Measurements from ENCODE around the gene AMH. TPM values are rescaled to one million over a fixed set of nuclear protein-coding genes. Genes with fewer than 3 reads are reported as not detected.

AMH gene
- total RNA-seq, 1 experiment from 2014 or later, result 1.9 TPM

DNA sequence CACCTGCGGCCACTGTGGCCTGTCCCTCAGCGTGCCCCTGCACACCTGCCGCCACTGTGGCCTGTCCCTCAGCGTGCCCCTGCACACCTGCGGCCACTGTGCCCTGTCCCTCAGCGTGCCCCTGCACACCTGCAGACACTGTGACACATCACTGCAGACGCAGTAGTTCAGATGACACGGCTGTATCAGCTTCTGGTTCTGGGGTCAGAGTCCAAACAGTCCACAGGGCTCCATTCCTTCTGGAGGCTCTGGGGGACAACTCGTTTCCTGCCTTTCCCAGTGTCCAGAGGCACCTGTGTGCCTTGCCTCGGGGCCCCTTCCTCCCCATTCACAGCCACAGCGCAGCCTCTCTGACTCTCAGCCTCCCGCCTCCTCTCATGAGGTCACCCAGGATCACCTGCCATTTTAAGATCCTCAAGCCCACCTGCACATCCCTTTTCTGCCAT is 7.0 kb upstream of the AMH start:
- H3K4me2 ChIP-seq (ENCODE audit: low read depth, low read length, poor library complexity, severe bottlenecking), result no peak overlapping the region
- no peaks in the 10 kb centered on the region for H3K9me2 ChIP-seq (replicated peaks; ENCODE audit: insufficient read depth, low read length)
- no peak for DNase-seq
- no peak overlapping the region for H3K4me3 ChIP-seq (ENCODE audit: low read length)
- H3K4me1 ChIP-seq (ENCODE audit: low read length), result peaks cover 23% of the 10 kb centered on the region
- no peak overlapping the region for H2AFZ ChIP-seq (ENCODE audit: low read length)
- H3K27me3 ChIP-seq (ENCODE audit: low read length), result no peaks in the 10 kb centered on the region
- H3K36me3 ChIP-seq (ENCODE audit: insufficient read depth, low read length), result peaks cover 18% of the 10 kb centered on the region
- H3K79me2 ChIP-seq (ENCODE audit: low read length), result peaks cover 62% of the 10 kb centered on the region
- H4K20me1 ChIP-seq (ENCODE audit: insufficient read depth, low read depth, low read length), result peaks cover 53% of the 10 kb centered on the region
- H3K9me3 ChIP-seq (ENCODE audit: low read length), result no peaks in the 10 kb centered on the region
- H3K9ac ChIP-seq (ENCODE audit: low read length), result no peak overlapping the region
- H3K27ac ChIP-seq (ENCODE audit: low read length), result no peak overlapping the region

DNA sequence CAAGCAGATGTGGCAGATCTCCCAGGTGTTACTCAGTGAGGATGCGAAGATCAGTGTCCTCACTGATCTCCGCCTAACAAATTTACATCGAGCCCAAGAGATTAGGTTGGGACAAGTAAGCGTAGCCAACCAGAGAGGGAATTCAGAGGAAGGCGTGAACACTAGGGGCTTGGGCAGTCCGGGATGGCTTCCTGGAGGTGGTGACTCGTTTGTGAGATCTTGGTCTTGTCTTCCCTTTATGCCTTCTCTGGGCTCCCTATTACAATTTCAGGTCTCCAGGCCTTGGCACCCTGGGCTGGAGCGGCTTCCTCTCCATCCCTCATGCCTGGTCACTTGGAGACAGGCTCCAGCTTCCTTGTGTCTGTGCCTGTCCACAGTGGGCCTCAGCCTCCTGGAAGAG is 6.3 kb upstream of the AMH start:
- H3K79me2 ChIP-seq (ENCODE audit: low read length), result peaks cover 55% of the 10 kb centered on the region
- H3K9ac ChIP-seq (ENCODE audit: low read length), result no peak overlapping the region
- no peak overlapping the region for H3K4me3 ChIP-seq (ENCODE audit: low read length)
- peaks cover 18% of the 10 kb centered on the region for H3K4me1 ChIP-seq (ENCODE audit: low read length)
- H3K9me2 ChIP-seq (replicated peaks; ENCODE audit: insufficient read depth, low read length), result no peaks in the 10 kb centered on the region
- no peak overlapping the region for H3K27ac ChIP-seq (ENCODE audit: low read length)
- H3K27me3 ChIP-seq (ENCODE audit: low read length), result no peaks in the 10 kb centered on the region
- no peak overlapping the region for H2AFZ ChIP-seq (ENCODE audit: low read length)
- no peaks in the 10 kb centered on the region for H3K9me3 ChIP-seq (ENCODE audit: low read length)
- DNase-seq, result no peak
- peaks cover 15% of the 10 kb centered on the region for H3K36me3 ChIP-seq (ENCODE audit: insufficient read depth, low read length)
- H4K20me1 ChIP-seq (ENCODE audit: insufficient read depth, low read depth, low read length), result peaks cover 49% of the 10 kb centered on the region
- no peak overlapping the region for H3K4me2 ChIP-seq (ENCODE audit: low read depth, low read length, poor library complexity, severe bottlenecking)

DNA sequence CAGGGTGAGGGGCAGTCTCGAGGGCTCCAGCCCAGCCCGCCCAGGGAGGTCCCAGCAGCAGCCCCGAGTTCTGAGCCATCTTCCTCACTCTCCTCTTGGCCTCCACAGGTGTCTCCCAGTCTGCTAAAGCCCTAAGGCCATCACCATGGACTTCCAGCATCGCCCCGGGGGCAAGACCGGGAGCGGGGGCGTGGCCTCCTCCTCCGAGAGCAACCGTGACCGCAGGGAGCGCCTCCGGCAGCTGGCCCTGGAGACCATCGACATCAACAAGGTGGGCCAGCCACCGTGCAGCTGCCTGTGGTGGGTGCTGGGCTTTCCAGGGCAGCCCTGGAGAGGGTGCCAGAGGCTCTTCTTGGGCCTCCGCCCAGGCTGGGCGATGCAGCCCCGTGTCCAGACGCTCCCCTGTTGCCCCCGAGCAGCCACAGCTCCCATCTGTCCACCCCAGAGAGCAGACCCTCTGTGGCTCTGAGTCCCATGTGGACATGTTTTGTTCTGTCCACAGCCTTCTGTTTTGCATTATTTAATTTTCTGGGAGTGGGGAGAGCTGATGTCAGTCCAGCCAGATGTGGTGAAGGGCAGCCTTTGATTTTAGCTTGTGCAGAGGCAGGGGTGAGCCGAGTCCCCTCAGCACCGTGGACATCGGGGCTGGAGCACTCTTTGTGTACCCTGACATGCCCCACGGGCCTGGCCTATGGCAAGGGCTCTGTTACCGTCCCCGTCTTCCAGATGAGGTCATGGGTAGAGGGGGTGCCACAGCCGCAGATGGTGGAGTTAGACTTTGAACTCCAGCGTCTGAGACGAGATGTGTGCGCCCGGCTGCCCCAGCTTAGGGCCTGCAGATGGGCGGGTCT is 5.6 kb upstream of the AMH start:
- Histone ChIP-seq H4K20me1 (ENCODE audit: insufficient read depth, low read depth, low read length) (peaks cover 42% of the 10 kb centered on the region), H3K4me2 (ENCODE audit: low read depth, low read length, poor library complexity, severe bottlenecking) (no peak overlapping the region), H3K9me2 (replicated peaks; ENCODE audit: insufficient read depth, low read length) (no peaks in the 10 kb centered on the region), H3K4me1 (ENCODE audit: low read length) (peaks cover 11% of the 10 kb centered on the region), H3K4me3 (ENCODE audit: low read length) (no peak overlapping the region), H3K27ac (ENCODE audit: low read length) (no peak overlapping the region), H3K36me3 (ENCODE audit: insufficient read depth, low read length) (peaks cover 8% of the 10 kb centered on the region), H3K9ac (ENCODE audit: low read length) (no peak overlapping the region), H3K9me3 (ENCODE audit: low read length) (no peaks in the 10 kb centered on the region), H2AFZ (ENCODE audit: low read length) (no peak overlapping the region), H3K79me2 (ENCODE audit: low read length) (peaks cover 48% of the 10 kb centered on the region), H3K27me3 (ENCODE audit: low read length) (no peaks in the 10 kb centered on the region)
- no peak for DNase-seq

DNA sequence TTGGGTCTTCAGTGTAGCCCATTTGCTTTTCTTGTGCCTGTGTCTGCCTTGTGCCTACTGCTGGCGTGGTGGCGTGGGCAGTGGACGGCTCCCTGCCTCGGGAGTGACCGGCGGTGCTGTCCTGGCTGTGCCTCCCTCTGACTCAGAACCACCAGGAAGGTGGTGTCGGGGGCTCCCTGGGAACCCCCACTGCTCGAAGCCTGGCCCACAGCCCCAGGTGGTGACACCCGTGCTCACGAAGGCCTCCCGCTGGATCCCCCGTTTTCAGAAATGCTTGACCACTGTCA is 5.1 kb upstream of the AMH start:
- Histone ChIP-seq H3K4me1 (ENCODE audit: low read length) (peaks cover 5% of the 10 kb centered on the region), H3K36me3 (ENCODE audit: insufficient read depth, low read length) (peaks cover 5% of the 10 kb centered on the region), H3K9me2 (replicated peaks; ENCODE audit: insufficient read depth, low read length) (no peaks in the 10 kb centered on the region), H3K79me2 (ENCODE audit: low read length) (peaks cover 43% of the 10 kb centered on the region), H4K20me1 (ENCODE audit: insufficient read depth, low read depth, low read length) (peaks cover 42% of the 10 kb centered on the region), H3K4me2 (ENCODE audit: low read depth, low read length, poor library complexity, severe bottlenecking) (no peak overlapping the region), H2AFZ (ENCODE audit: low read length) (no peak overlapping the region), H3K9ac (ENCODE audit: low read length) (no peak overlapping the region), H3K9me3 (ENCODE audit: low read length) (no peaks in the 10 kb centered on the region), H3K27me3 (ENCODE audit: low read length) (no peaks in the 10 kb centered on the region), H3K27ac (ENCODE audit: low read length) (no peak overlapping the region), H3K4me3 (ENCODE audit: low read length) (no peak overlapping the region)
- no peak for DNase-seq

DNA sequence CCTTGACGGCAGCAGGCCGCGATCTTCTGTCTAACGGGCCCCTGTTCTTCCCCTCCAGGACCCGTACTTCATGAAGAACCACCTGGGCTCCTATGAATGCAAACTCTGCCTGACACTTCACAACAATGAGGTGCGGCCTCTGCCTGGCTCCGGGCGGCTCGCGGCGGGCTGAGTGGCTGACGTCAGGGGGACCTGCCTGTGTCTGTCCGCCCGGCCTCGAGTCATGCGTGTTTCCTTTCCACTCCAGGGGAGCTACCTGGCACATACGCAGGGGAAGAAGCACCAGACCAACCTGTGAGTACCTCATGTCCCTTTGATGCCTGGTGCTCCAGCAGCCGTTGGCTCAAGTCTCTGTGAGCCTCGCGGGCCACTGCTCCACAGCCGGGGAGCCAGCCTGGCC is 4.6 kb upstream of the AMH start:
- Histone ChIP-seq H3K9me3 (ENCODE audit: low read length) (no peaks in the 10 kb centered on the region), H3K36me3 (ENCODE audit: insufficient read depth, low read length) (peaks cover 5% of the 10 kb centered on the region), H3K27ac (ENCODE audit: low read length) (no peak overlapping the region), H3K9ac (ENCODE audit: low read length) (no peak overlapping the region), H3K4me1 (ENCODE audit: low read length) (peaks cover 1% of the 10 kb centered on the region; the same call in 1 of the 2 replicates), H3K9me2 (replicated peaks; ENCODE audit: insufficient read depth, low read length) (no peaks in the 10 kb centered on the region), H3K4me3 (ENCODE audit: low read length) (no peak overlapping the region), H4K20me1 (ENCODE audit: insufficient read depth, low read depth, low read length) (peaks cover 41% of the 10 kb centered on the region), H3K27me3 (ENCODE audit: low read length) (no peaks in the 10 kb centered on the region), H2AFZ (ENCODE audit: low read length) (no peak overlapping the region), H3K79me2 (ENCODE audit: low read length) (peaks cover 38% of the 10 kb centered on the region), H3K4me2 (ENCODE audit: low read depth, low read length, poor library complexity, severe bottlenecking) (no peak overlapping the region)
- no peak for DNase-seq

DNA sequence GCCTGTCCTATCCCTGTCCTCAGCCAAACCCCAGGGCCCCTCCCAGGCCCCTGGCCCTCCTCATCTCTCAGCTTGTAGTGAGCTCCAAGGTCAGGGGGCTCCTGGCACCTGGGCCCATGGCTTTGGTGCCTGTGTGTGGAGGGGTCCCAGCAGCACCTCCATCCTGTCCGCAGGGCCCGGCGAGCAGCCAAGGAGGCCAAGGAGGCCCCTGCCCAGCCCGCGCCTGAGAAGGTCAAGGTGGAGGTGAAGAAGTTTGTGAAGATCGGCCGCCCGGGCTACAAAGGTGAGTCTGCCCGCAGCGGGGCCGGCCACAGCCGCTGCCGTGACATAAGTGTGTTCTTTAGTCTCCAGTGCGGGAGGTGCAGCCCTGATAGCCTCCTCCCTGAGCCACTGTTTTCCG is 3.9 kb upstream of the AMH start:
- Histone ChIP-seq H3K9me3 (ENCODE audit: low read length) (no peaks in the 10 kb centered on the region), H3K79me2 (ENCODE audit: low read length) (peaks cover 30% of the 10 kb centered on the region), H4K20me1 (ENCODE audit: insufficient read depth, low read depth, low read length) (peaks cover 33% of the 10 kb centered on the region), H3K27ac (ENCODE audit: low read length) (no peak overlapping the region), H3K9me2 (replicated peaks; ENCODE audit: insufficient read depth, low read length) (no peaks in the 10 kb centered on the region), H3K4me3 (ENCODE audit: low read length) (no peak overlapping the region), H2AFZ (ENCODE audit: low read length) (no peak overlapping the region), H3K27me3 (ENCODE audit: low read length) (no peaks in the 10 kb centered on the region), H3K4me1 (ENCODE audit: low read length) (no peaks in the 10 kb centered on the region), H3K36me3 (ENCODE audit: insufficient read depth, low read length) (peaks cover 4% of the 10 kb centered on the region), H3K9ac (ENCODE audit: low read length) (no peak overlapping the region), H3K4me2 (ENCODE audit: low read depth, low read length, poor library complexity, severe bottlenecking) (no peak overlapping the region)
- no peak for DNase-seq

DNA sequence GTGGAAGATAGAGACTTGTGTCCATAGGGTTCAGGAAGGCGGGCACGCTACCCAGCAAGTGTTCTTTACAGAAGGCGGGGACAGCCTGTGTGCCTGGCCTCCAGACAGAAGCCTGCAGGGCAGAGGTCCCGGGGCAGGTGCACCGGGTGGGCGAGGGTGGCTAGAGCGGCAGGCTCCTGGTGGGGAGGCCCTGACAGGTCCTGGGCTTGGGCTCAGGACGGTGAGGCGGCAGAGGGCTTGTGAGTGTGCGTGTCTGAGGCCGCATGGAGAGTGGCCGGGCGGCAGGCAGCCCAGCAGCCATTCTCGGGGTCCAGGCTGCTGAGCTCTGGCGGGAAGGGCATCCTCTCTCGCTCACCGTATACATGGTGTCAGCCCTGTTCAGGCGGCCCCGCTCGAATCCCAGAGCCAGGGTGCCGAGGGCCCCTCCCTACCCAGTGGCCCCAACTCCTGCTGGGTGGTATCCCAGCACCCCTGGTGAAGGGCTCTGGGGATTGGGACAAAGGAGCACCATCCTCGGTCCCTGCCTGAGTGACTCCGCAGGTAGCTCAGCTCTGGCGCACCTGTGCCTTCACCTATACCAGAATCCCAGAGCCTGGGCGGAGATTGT is 3.0 kb upstream of the AMH start:
- peaks cover 22% of the 10 kb centered on the region for H3K79me2 ChIP-seq (ENCODE audit: low read length)
- H3K36me3 ChIP-seq (ENCODE audit: insufficient read depth, low read length), result no peaks in the 10 kb centered on the region; the same call in 1 of the 2 replicates
- no peak for DNase-seq
- no peak overlapping the region for H3K4me3 ChIP-seq (ENCODE audit: low read length)
- H3K27me3 ChIP-seq (ENCODE audit: low read length), result no peaks in the 10 kb centered on the region
- H4K20me1 ChIP-seq (ENCODE audit: insufficient read depth, low read depth, low read length), result peaks cover 25% of the 10 kb centered on the region
- H3K9me3 ChIP-seq (ENCODE audit: low read length), result no peaks in the 10 kb centered on the region
- no peak overlapping the region for H2AFZ ChIP-seq (ENCODE audit: low read length)
- H3K4me1 ChIP-seq (ENCODE audit: low read length), result no peaks in the 10 kb centered on the region
- no peaks in the 10 kb centered on the region for H3K9me2 ChIP-seq (replicated peaks; ENCODE audit: insufficient read depth, low read length)
- no peak overlapping the region for H3K4me2 ChIP-seq (ENCODE audit: low read depth, low read length, poor library complexity, severe bottlenecking)
- no peak overlapping the region for H3K27ac ChIP-seq (ENCODE audit: low read length)
- H3K9ac ChIP-seq (ENCODE audit: low read length), result no peak overlapping the region

DNA sequence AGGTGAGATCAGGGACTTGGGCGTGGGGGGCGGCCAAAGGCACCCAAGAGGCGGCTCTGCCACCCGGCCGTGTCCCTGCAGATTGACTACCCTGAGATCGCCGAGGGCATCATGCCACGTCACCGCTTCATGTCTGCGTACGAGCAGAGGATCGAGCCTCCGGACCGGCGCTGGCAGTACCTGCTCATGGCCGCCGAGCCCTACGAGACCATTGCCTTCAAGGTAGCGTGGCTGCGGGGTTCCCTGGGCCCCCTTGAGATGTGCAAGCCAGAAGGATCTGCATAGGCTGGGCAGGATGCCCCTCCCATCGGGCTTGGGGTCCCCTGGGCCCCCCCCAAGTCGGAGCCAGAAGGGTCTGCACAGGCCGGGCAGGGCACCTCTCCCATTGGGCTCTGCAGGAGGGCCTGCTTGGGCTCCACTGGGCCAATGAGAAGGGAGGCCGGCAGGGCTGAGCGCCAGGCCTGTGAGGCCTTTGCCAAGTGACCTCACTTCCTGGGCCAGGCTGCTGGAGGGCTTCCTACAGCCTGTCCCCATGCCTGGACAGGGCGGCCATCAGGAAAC is 2.2 kb upstream of the AMH start:
- Histone ChIP-seq H3K36me3 (ENCODE audit: insufficient read depth, low read length) (no peaks in the 10 kb centered on the region; the same call in 1 of the 2 replicates), H3K79me2 (ENCODE audit: low read length) (peaks cover 14% of the 10 kb centered on the region), H2AFZ (ENCODE audit: low read length) (no peak overlapping the region), H3K27me3 (ENCODE audit: low read length) (no peaks in the 10 kb centered on the region), H4K20me1 (ENCODE audit: insufficient read depth, low read depth, low read length) (peaks cover 18% of the 10 kb centered on the region), H3K9me3 (ENCODE audit: low read length) (no peaks in the 10 kb centered on the region), H3K4me3 (ENCODE audit: low read length) (no peak overlapping the region), H3K9me2 (replicated peaks; ENCODE audit: insufficient read depth, low read length) (no peaks in the 10 kb centered on the region), H3K9ac (ENCODE audit: low read length) (no peak overlapping the region), H3K27ac (ENCODE audit: low read length) (no peak overlapping the region), H3K4me1 (ENCODE audit: low read length) (no peaks in the 10 kb centered on the region), H3K4me2 (ENCODE audit: low read depth, low read length, poor library complexity, severe bottlenecking) (no peak overlapping the region)
- DNase-seq, result no peak
